Measurements from ENCODE around the gene CTSG. TPM values are rescaled to one million over a fixed set of nuclear protein-coding genes. Genes with fewer than 3 reads are reported as not detected.
"Not testable (repeated sequence)": the region's sequence is repeated elsewhere in the genome, so short reads cannot be mapped to it uniquely, and the experiment has no call there.

Gene CTSG
- total and polyA plus RNA-seq, 10 of the 15 experiments (the other 5 are each of a cell fraction or from before 2014, with no cell fraction given), result not detected

GRCh38 chr14:24556756-24557155 lies 19.3 kb downstream of the CTSG start (continued):
- TF ChIP-seq PBX3 (IDR thresholded peaks at IDR 0.05; ENCODE audit: insufficient replicate concordance, low read depth, low read length), result no peak

- H3K4me3 ChIP-seq; CTCF ChIA-PET; DNase-seq (ENCODE audit: low read depth, low spot score); H3K27me3 ChIP-seq (replicated peaks in 1 of 2; ENCODE audit: control insufficient read depth in 2 of 2, insufficient read depth in 2 of 2, low read length in 1 of 2); RAD21 ChIA-PET (ENCODE audit: unreplicated experiment); H3K79me2 ChIP-seq (ENCODE audit: control insufficient read depth, insufficient read depth, low read length); H3K36me3 ChIP-seq (ENCODE audit: control insufficient read depth in 2 of 2, insufficient read depth in 2 of 2, low read length in 1 of 2); intact Hi-C loops (cut with micrococcal nuclease; ENCODE audit: unreplicated experiment); H3K27ac ChIP-seq (ENCODE audit: control insufficient read depth, insufficient read depth); SMC1A ChIA-PET (ENCODE audit: uncharacterized antibody, unreplicated experiment); BruUV-seq (replicated peaks); H4K20me1 ChIP-seq (ENCODE audit: control insufficient read depth, insufficient read depth); ATAC-seq; in situ Hi-C loops (cut with MboI); H3K9me3 ChIP-seq (replicated peaks; ENCODE audit: control insufficient read depth, insufficient read depth, low read length); H3K9ac ChIP-seq (ENCODE audit: control insufficient read depth, insufficient read depth, low read length); H3K4me2 ChIP-seq (ENCODE audit: control insufficient read depth, insufficient read depth); H3K4me1 ChIP-seq (ENCODE audit: control insufficient read depth, insufficient read depth, low read length); FAIRE-seq; POLR2A ChIA-PET; H2AFZ ChIP-seq (ENCODE audit: control insufficient read depth, low read depth, low read length): not testable (repeated sequence)
- 0% methylated on average over 1 of the region's 1 CpG for WGBS (ENCODE audit: insufficient coverage, insufficient replicate concordance, low lambda C conversion rate, missing lambda C conversion rate)
Observed at GRCh38 chr14:24549064-24549463, 27.0 kb downstream of the CTSG start.

GRCh38 chr14:24542346-24542936 lies 33.6 kb downstream of the CTSG start:
- BruUV-seq (replicated peaks), result no TSS peak
- Histone ChIP-seq H2AFZ (ENCODE audit: control insufficient read depth, low read depth, low read length) (no peak overlapping the region), H3K9me3 (replicated peaks; ENCODE audit: control insufficient read depth, insufficient read depth, low read length) (no peaks in the 10 kb centered on the region; the same call in 1 of the 3 replicates), H4K20me1 (ENCODE audit: control insufficient read depth, insufficient read depth) (no peaks in the 10 kb centered on the region), H3K4me2 (ENCODE audit: control insufficient read depth, insufficient read depth) (no peak overlapping the region), H3K36me3 (ENCODE audit: control insufficient read depth in 2 of 2, insufficient read depth in 2 of 2, low read length in 1 of 2) (no peaks in the 10 kb centered on the region), H3K4me1 (ENCODE audit: control insufficient read depth, insufficient read depth, low read length) (no peaks in the 10 kb centered on the region), H3K27ac (ENCODE audit: control insufficient read depth, insufficient read depth) (no peak overlapping the region), H3K9ac (ENCODE audit: control insufficient read depth, insufficient read depth, low read length) (no peak overlapping the region), H3K79me2 (ENCODE audit: control insufficient read depth, insufficient read depth, low read length) (no peaks in the 10 kb centered on the region), H3K27me3 (replicated peaks in 1 of 2; ENCODE audit: control insufficient read depth in 2 of 2, insufficient read depth in 2 of 2, low read length in 1 of 2) (no peaks in the 10 kb centered on the region), H3K4me3 (no peak overlapping the region)
- ATAC-seq (no peak), DNase-seq (ENCODE audit: low read depth, low spot score) (no peak), FAIRE-seq (no peak)
- ChIA-PET RAD21 (ENCODE audit: unreplicated experiment) (no interaction called here), SMC1A (ENCODE audit: uncharacterized antibody, unreplicated experiment) (no interaction called here), CTCF (no interaction called here), POLR2A (no interaction called here)
- no peak for TF ChIP-seq BHLHE40 (IDR thresholded peaks at IDR 0.05; ENCODE audit: borderline replicate concordance in 1 of 2, low read depth in 2 of 2, low read length in 1 of 2)
- TF ChIP-seq FOXK2 (IDR thresholded peaks at IDR 0.05), result 0 out of 2 replicates have a peak, but pooled peaks have one; percentile 22
- 34% methylated on average over 2 of the region's 2 CpGs for WGBS (ENCODE audit: insufficient coverage, insufficient replicate concordance, low lambda C conversion rate, missing lambda C conversion rate)
- in situ Hi-C loops (cut with MboI), result no loop called here
- intact Hi-C loops (cut with micrococcal nuclease; ENCODE audit: unreplicated experiment), result no loop called here
